SK-N-SH (cell line): ENCODE data around the gene MMP26. TPM values are rescaled to one million over a fixed set of nuclear protein-coding genes. Genes with fewer than 3 reads are reported as not detected.

Source experiments
- CTCF ChIA-PET: fragments of 300-600, 350-600 bp; formaldehyde crosslinking; extraction: SDS; loops from one replicate; lab custom pipeline; 2021; lab: Yijun Ruan, JAX
- POLR2A ChIA-PET: fragments of 350-600 bp; sonication (Branson Sonifier 250); formaldehyde crosslinking; extraction: SDS; loops from one replicate; lab custom pipeline; 2020; ENCODE audit warnings: antibody characterized with exemption, inconsistent platforms; lab: Yijun Ruan, JAX
- DNase-seq: peaks from one replicate; pipeline ENCODE4 v3.0.0; 2012
- H2AFZ ChIP-seq: fragments of 200-600 bp; sonication (generic); 2 replicates; pipeline ENCODE4 v1.8.1; 2016; ENCODE audit warnings: antibody characterized with exemption, mild to moderate bottlenecking, low read depth
- H3F3A ChIP-seq: fragments of 200-600 bp; sonication (generic); replicated peaks from 2 replicates; pipeline ENCODE3; 2016; ENCODE audit warnings: antibody characterized with exemption, mild to moderate bottlenecking; ENCODE audit not compliant: insufficient read depth
- H3K27ac ChIP-seq, 2 experiments: fragments of 200-500 bp in 1 of 2; fragments of 200-600 bp in 1 of 2; sonication (Bioruptor generic) in 1 of 2; sonication (generic), shearing (Covaris generic) in 1 of 2; 2 replicates each; pipeline versions ENCODE4 v1.5.1 to v1.6.1; 2014 to 2016; ENCODE audit warnings: low read depth in 2 of 2, inconsistent platforms in 1 of 2, low read length in 1 of 2, mild to moderate bottlenecking in 1 of 2, mixed read lengths in 1 of 2
- H3K27me3 ChIP-seq: fragments of 200-600 bp; sonication (generic), shearing (Covaris generic); 2 replicates; pipeline ENCODE4 v1.6.1; 2016; ENCODE audit warnings: mixed run types; ENCODE audit not compliant: insufficient read depth
- H3K36me3 ChIP-seq, 2 experiments: fragments of 200-500 bp in 1 of 2; fragments of 200-600 bp in 1 of 2; sonication (Bioruptor generic) in 1 of 2; sonication (generic) in 1 of 2; replicated peaks in 1 of 2; 2 replicates each; pipeline versions ENCODE3 to v1.5.1; 2014 to 2016; ENCODE audit warnings: low read length in 1 of 2, mild to moderate bottlenecking in 1 of 2; ENCODE audit not compliant: insufficient read depth in 2 of 2, control insufficient read depth in 1 of 2
- H3K4me1 ChIP-seq, 2 experiments: fragments of 200-500 bp in 1 of 2; fragments of 200-600 bp in 1 of 2; sonication (Bioruptor generic) in 1 of 2; sonication (generic), shearing (Covaris generic) in 1 of 2; 2 replicates each; pipeline versions ENCODE4 v1.5.1 to v1.6.1; 2014 to 2016; ENCODE audit warnings: low read depth in 1 of 2, low read length in 1 of 2, mixed run types in 1 of 2; ENCODE audit not compliant: insufficient read depth in 2 of 2, control insufficient read depth in 1 of 2
- H3K4me2 ChIP-seq: fragments of 200-600 bp; sonication (generic), shearing (Covaris generic); 2 replicates; pipeline ENCODE4 v1.6.1; 2017; ENCODE audit warnings: mixed run types
- H3K4me3 ChIP-seq, 2 experiments: fragments of 200-500 bp in 1 of 2; fragments of 200-600 bp in 1 of 2; sonication (Bioruptor generic) in 1 of 2; sonication (generic), shearing (Covaris generic) in 1 of 2; 2 replicates each; pipeline versions ENCODE4 v1.5.1 to v1.8.1; 2014 to 2016; ENCODE audit warnings: low read depth in 2 of 2, inconsistent platforms in 1 of 2, low read length in 1 of 2, mild to moderate bottlenecking in 1 of 2, mixed read lengths in 1 of 2, moderate library complexity in 1 of 2
- H3K79me2 ChIP-seq: fragments of 200-600 bp; sonication (generic); 2 replicates; pipeline ENCODE4 v1.8.1; 2017; ENCODE audit warnings: mild to moderate bottlenecking; ENCODE audit not compliant: insufficient read depth
- H3K9ac ChIP-seq: fragments of 200-600 bp; sonication (generic); 2 replicates; pipeline ENCODE4 v1.6.1; 2017; ENCODE audit warnings: mixed run types
- H3K9me2 ChIP-seq: fragments of 200-600 bp; sonication (generic); 2 replicates; pipeline ENCODE4 v1.6.1; 2017; ENCODE audit warnings: mixed run types
- H3K9me3 ChIP-seq: fragments of 200-600 bp; sonication (generic); 2 replicates; pipeline ENCODE4 v1.6.1; 2017; ENCODE audit warnings: mixed run types, mild to moderate bottlenecking, moderate library complexity
- H4K20me1 ChIP-seq: fragments of 200-600 bp; sonication (generic); 2 replicates; pipeline ENCODE4 v1.6.1; 2017; ENCODE audit warnings: mild to moderate bottlenecking, mixed run types; ENCODE audit not compliant: insufficient read depth
- CTCF ChIP-seq: fragments of 200-600 bp; sonication (generic); IDR thresholded peaks from 2 replicates; pipeline ENCODE4 v1.6.1; 2017; ENCODE audit warnings: antibody characterized with exemption, mild to moderate bottlenecking, moderate library complexity
- ELF1 ChIP-seq: IDR thresholded peaks from 2 replicates; pipeline ENCODE4 v1.4.0; 2012
- EP300 ChIP-seq, 2 experiments: IDR thresholded peaks; 2 replicates each; pipeline versions ENCODE4 v1.4.0 to v1.6.1; 2012; ENCODE audit warnings: borderline replicate concordance in 1 of 2, low read depth in 1 of 2, low read length in 1 of 2
- FOSL2 ChIP-seq: IDR thresholded peaks from 2 replicates; pipeline ENCODE4 v1.4.0; 2012; ENCODE audit warnings: low read depth, mild to moderate bottlenecking, moderate library complexity, borderline replicate concordance
- FOXJ3 ChIP-seq: sonication (generic); formaldehyde crosslinking; IDR thresholded peaks from 2 replicates; pipeline ENCODE4 v1.5.1; 2020; ENCODE audit warnings: mild to moderate bottlenecking, missing genetic modification reagents
- FOXM1 ChIP-seq: IDR thresholded peaks from 2 replicates; pipeline ENCODE4 v1.4.0; 2012; ENCODE audit warnings: low read depth, mild to moderate bottlenecking
- GABPA ChIP-seq: IDR thresholded peaks from 2 replicates; pipeline ENCODE4 v1.4.0; 2012; ENCODE audit warnings: low read depth, mild to moderate bottlenecking
- GATA2 ChIP-seq: sonication (generic); formaldehyde crosslinking; IDR thresholded peaks from 2 replicates; pipeline ENCODE4 v1.5.0; 2020; ENCODE audit warnings: mild to moderate bottlenecking, missing genetic modification reagents
- IRF3 ChIP-seq: fragments of 150-350 bp; IDR thresholded peaks from 2 replicates; pipeline ENCODE4 v1.6.1; 2016; ENCODE audit warnings: mild to moderate bottlenecking, low read depth, low read length
- MEF2A ChIP-seq: IDR thresholded peaks from 2 replicates; pipeline ENCODE4 v1.4.0; 2012; ENCODE audit warnings: low read depth, borderline replicate concordance
- PBX3 ChIP-seq: IDR thresholded peaks from 2 replicates; pipeline ENCODE4; 2012
- RAD21 ChIP-seq: IDR thresholded peaks from 2 replicates; pipeline ENCODE4 v1.6.1; 2012; ENCODE audit warnings: mild to moderate bottlenecking, low read length
- RFX5 ChIP-seq: IDR thresholded peaks from 2 replicates; pipeline ENCODE4 v1.6.1; 2012; ENCODE audit warnings: mild to moderate bottlenecking, improper control_type of control experiment, low read length
- RXRA ChIP-seq: IDR thresholded peaks from 2 replicates; pipeline ENCODE4 v1.4.0; 2012; ENCODE audit warnings: low read depth, mild to moderate bottlenecking, borderline replicate concordance
- YY1 ChIP-seq: IDR thresholded peaks from 2 replicates; pipeline ENCODE4 v1.4.0; 2012; ENCODE audit warnings: low read depth, mild to moderate bottlenecking
- WGBS: methylation state at CpG from one replicate; pipeline ENCODE4 v1.1.6; 2017; ENCODE audit warnings: low lambda C conversion rate; 5-methylcytosine and 5-hydroxymethylcytosine counted together
- polyA plus RNA-seq, 3 experiments: library from polyadenylated mRNA; depleted of rRNA; stranded (reverse); fragments of >200 nt; gene quantifications; 2 replicates each; pipeline ENCODE4 v1.2.3, GENCODE V29; 2012
- TF ChIP-seq, protein P1 (sequence below): fragments of 150-350 bp; IDR thresholded peaks from 2 replicates; pipeline ENCODE4 v1.6.1; 2017; ENCODE audit warnings: antibody characterized with exemption, low read length, low read depth, borderline replicate concordance
- TF ChIP-seq, protein P2 (sequence below): IDR thresholded peaks from 2 replicates; pipeline ENCODE4 v1.4.0; 2012; ENCODE audit warnings: low read depth

The MMP26 gene
- polyA plus RNA-seq, 1 of the 3 experiments (the other 2 are of a cell fraction) = not detected

- no peak for TF ChIP-seq CTCF
- TF ChIP-seq RFX5 = no peak
- TF ChIP-seq FOSL2 = no peak
These were observed 30.8 kb upstream of the MMP26 start (continued) for GRCh38 chr11:4673781-4674180.

DNA sequence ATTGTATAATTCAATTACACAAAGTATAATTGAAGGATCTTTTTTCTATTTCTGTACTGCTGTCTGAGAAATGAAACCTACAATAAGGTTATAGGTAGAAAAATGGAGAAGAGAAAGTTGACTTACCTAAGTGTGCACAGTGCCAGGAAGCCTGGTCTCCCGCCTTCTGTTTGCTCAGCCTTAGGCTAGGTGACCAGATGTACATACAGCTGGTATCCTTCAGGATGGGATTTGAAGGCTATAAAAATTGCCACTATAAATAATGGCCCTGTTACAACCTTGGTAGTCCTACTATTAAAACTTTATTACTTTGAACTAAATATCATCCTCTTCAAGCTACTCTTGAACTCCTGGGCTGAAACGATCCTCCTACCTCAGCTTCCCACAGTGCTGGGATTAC is 26.6 kb upstream of the MMP26 start:
- Histone ChIP-seq H3K36me3 (no peaks in the 10 kb centered on the region), H3F3A (no peaks in the 10 kb centered on the region), H3K4me3 (no peak overlapping the region), H3K9me2 (no peaks in the 10 kb centered on the region), H3K79me2 (no peaks in the 10 kb centered on the region), H3K9ac (no peak overlapping the region), H2AFZ (no peak overlapping the region), H3K9me3 (no peaks in the 10 kb centered on the region), H3K4me1 (no peaks in the 10 kb centered on the region; a peak in 1 of 4 replicates), H3K4me2 (no peak overlapping the region), H3K27ac (no peak overlapping the region), H4K20me1 (no peaks in the 10 kb centered on the region), H3K27me3 (no peaks in the 10 kb centered on the region; the same call in 1 of the 2 replicates)
- POLR2A ChIA-PET = no interaction called here
- CTCF ChIA-PET = no interaction called here
- TF ChIP-seq FOXM1 (no peak), YY1 (no peak), RXRA (no peak), PBX3 (no peak), EP300 (IDR thresholded peaks at IDR 0.05; ENCODE audit: borderline replicate concordance in 1 of 2, low read depth in 1 of 2, low read length in 1 of 2) (no peak), IRF3 (no peak), GABPA (no peak), RAD21 (no peak), ELF1 (no peak), GATA2 (no peak), FOXJ3 (CRISPR knock-in tag) (no peak), MEF2A (no peak)
- TF ChIP-seq, protein P1, sequence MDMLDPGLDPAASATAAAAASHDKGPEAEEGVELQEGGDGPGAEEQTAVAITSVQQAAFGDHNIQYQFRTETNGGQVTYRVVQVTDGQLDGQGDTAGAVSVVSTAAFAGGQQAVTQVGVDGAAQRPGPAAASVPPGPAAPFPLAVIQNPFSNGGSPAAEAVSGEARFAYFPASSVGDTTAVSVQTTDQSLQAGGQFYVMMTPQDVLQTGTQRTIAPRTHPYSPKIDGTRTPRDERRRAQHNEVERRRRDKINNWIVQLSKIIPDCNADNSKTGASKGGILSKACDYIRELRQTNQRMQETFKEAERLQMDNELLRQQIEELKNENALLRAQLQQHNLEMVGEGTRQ = no peak
- TF ChIP-seq, protein P2, sequence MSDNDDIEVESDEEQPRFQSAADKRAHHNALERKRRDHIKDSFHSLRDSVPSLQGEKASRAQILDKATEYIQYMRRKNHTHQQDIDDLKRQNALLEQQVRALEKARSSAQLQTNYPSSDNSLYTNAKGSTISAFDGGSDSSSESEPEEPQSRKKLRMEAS = no peak
- DNase-seq = no peak
- WGBS = 8% methylated on average over 2 of the region's 2 CpGs
